ENCODE data around the gene SACM1L. TPM values are rescaled to one million over a fixed set of nuclear protein-coding genes. Genes with fewer than 3 reads are reported as not detected.
A peak's percentile ranks its signal among the peaks of the same experiment; 100 is the strongest.

Gene SACM1L
- total and polyA plus RNA-seq, 2 of the 8 experiments (the other 6 are each of a cell fraction or from before 2014, with no cell fraction given) = 20.1 to 61.0 TPM

DNA sequence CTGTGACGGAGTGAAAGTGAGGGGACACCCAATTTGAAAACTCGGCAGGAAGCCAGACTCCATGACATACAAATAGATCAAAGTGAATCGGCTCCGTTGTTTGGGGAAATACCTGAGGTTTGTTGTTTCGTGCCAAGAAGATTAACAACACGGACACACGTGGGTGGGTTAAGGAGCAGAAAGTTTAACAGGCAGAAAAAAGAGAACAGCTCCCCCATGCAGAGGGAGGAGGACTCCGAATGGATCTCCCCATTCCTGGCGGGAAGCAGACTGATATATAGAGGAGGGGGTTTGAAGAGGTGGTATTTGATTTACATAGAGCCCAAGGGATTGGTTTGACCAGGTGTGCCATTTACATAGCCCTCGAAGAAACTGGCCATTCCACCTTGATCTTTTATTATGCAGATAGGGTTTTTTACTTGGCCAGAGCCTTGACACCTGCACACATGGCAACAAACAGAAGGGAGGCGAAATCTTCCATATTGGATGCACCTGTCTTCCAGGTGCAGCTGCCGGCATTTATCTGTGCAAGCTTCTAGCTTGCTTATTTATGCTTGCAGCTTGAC, 4.8 kb upstream of the SACM1L start (continued):
- no peak for TF ChIP-seq CBX5 (IDR thresholded peaks at IDR 0.05; ENCODE audit: low read depth, low read length)
- TF ChIP-seq POLR2AphosphoS5 (IDR thresholded peaks at IDR 0.05; ENCODE audit: low read depth, low read length) = no peak
- TF ChIP-seq GABPA (IDR thresholded peaks at IDR 0.05; ENCODE audit: borderline replicate concordance, insufficient read depth, low read length) = no peak
- TF ChIP-seq NRF1 (IDR thresholded peaks at IDR 0.05; ENCODE audit: low read depth, low read length) = no peak
- no peak for TF ChIP-seq HDAC2 (IDR thresholded peaks at IDR 0.05; ENCODE audit: borderline replicate concordance in 1 of 2, low read depth in 2 of 2, low read length in 2 of 2)
- no peak for TF ChIP-seq GTF2F1 (IDR thresholded peaks at IDR 0.05; ENCODE audit: borderline replicate concordance, low read depth, low read length)
- no peak for TF ChIP-seq NANOG (IDR thresholded peaks at IDR 0.05; ENCODE audit: insufficient read depth, low read depth, low read length, poor library complexity, severe bottlenecking)
- no peak for TF ChIP-seq SP2 (IDR thresholded peaks at IDR 0.05; ENCODE audit: low read length)
- TF ChIP-seq HDAC6 (IDR thresholded peaks at IDR 0.05; ENCODE audit: low read depth, low read length) = no peak
- TF ChIP-seq ZNF274 (IDR thresholded peaks at IDR 0.05; ENCODE audit: borderline replicate concordance, extremely low read depth, low read length) = no peak
- TF ChIP-seq, protein P1, sequence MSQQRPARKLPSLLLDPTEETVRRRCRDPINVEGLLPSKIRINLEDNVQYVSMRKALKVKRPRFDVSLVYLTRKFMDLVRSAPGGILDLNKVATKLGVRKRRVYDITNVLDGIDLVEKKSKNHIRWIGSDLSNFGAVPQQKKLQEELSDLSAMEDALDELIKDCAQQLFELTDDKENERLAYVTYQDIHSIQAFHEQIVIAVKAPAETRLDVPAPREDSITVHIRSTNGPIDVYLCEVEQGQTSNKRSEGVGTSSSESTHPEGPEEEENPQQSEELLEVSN (IDR thresholded peaks at IDR 0.05) = peak; percentile 91
- no peak for TF ChIP-seq CREB1 (IDR thresholded peaks at IDR 0.05)
- no peak for TF ChIP-seq EZH2 (IDR thresholded peaks at IDR 0.05; ENCODE audit: low read depth, low read length, severe bottlenecking)
- no peak for TF ChIP-seq TEAD4 (IDR thresholded peaks at IDR 0.05; ENCODE audit: low read depth, low read length)
- TF ChIP-seq TBP (IDR thresholded peaks at IDR 0.05; ENCODE audit: low read depth, low read length) = peak; percentile 62
- no peak for TF ChIP-seq CBX8 (IDR thresholded peaks at IDR 0.05; ENCODE audit: borderline replicate concordance, low read depth, low read length)
- no peak for TF ChIP-seq KDM1A (IDR thresholded peaks at IDR 0.05; ENCODE audit: borderline replicate concordance, low read length)

Data from H1 (cell line).